Thyroid gland (tissue), 4 donors: ENCODE measurements around the gene PIGZ.

ENCODE experiments used
- POLR2A ChIP-seq, 2 donors: fragments of 450-650 bp; IDR thresholded peaks; one replicate each; pipeline ENCODE4 v1.6.1; 2017; ENCODE audit warnings: antibody characterized with exemption in 2 of 2, mild to moderate bottlenecking in 2 of 2, moderate library complexity in 1 of 2
- TF ChIP-seq, protein P1 (sequence below), 6 experiments: fragments of 200-600 bp in 3 of 6; fragments of 450-650 bp in 3 of 6; sonication (generic) in 3 of 6; IDR thresholded peaks; one replicate each; pipeline ENCODE4 v1.5.1; 2016 to 2019; ENCODE audit warnings: antibody characterized with exemption in 6 of 6, mild to moderate bottlenecking in 2 of 6, inconsistent platforms in 1 of 6, moderate library complexity in 1 of 6

DNA sequence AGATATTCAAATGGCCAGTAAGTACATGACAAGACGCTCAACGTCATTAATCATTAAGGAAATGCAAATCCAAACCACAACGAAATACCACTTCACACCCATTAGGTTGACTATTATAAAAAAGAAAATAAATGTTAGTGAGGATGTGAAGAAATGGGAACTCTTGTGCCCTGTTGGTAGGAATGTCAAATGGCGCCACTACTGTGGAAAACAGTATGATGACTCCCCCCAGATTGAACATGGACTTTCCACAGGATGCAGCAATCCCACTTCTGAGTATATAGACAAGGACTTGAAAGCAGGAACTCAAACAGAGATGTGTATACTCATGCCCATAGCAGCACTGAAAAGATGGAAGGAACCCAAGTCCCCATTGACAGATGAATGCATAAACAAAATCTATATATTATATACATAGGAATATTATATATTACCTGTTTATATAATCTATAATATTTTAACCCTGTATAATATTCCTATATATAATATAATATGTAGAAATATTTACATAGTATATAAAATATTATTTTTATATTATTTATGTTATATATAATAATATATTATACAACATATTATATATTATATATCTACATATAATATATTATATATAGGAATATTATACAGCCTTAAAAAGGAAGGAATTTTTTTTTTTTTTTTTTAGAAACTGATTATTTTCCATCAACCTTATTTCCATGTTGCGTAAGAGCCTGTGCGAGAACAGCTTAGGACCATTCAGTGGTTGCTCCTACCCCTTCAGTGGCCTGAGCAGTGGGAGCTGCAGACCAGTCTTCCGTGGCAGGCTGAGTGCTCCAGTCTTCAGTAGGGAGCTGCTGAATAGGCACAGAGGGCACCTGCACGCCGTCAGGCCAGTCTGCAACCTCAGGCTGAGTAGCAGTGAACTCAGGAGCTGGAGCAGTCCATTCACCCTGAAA, 17.6 kb upstream of the PIGZ start:
- TF ChIP-seq, protein P1, sequence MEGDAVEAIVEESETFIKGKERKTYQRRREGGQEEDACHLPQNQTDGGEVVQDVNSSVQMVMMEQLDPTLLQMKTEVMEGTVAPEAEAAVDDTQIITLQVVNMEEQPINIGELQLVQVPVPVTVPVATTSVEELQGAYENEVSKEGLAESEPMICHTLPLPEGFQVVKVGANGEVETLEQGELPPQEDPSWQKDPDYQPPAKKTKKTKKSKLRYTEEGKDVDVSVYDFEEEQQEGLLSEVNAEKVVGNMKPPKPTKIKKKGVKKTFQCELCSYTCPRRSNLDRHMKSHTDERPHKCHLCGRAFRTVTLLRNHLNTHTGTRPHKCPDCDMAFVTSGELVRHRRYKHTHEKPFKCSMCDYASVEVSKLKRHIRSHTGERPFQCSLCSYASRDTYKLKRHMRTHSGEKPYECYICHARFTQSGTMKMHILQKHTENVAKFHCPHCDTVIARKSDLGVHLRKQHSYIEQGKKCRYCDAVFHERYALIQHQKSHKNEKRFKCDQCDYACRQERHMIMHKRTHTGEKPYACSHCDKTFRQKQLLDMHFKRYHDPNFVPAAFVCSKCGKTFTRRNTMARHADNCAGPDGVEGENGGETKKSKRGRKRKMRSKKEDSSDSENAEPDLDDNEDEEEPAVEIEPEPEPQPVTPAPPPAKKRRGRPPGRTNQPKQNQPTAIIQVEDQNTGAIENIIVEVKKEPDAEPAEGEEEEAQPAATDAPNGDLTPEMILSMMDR (IDR thresholded peaks at IDR 0.05): no peak
- TF ChIP-seq POLR2A (IDR thresholded peaks at IDR 0.05): no peak
